AG09309 (cell line): ENCODE measurements around the gene PAX9.
A peak's percentile ranks its signal among the peaks of the same experiment; 100 is the strongest.

Source experiments
- DNase-seq: peaks from one replicate; pipeline ENCODE4 v3.0.0-alpha.2; 2010; ENCODE audit warnings: low read depth
- H3K4me3 ChIP-seq: 2 replicates; pipeline ENCODE4 v1.5.1; 2011; ENCODE audit warnings: mild to moderate bottlenecking, low read depth, low read length, moderate library complexity; ENCODE audit not compliant: control insufficient read depth
- TF ChIP-seq, protein P1 (sequence below): IDR thresholded peaks from 2 replicates; pipeline ENCODE4 v1.5.1; 2011; ENCODE audit warnings: mild to moderate bottlenecking, low read depth, low read length, inconsistent platforms; ENCODE audit not compliant: insufficient read depth, control insufficient read depth; ENCODE audit errors: missing control alignments

Gene PAX9

DNA sequence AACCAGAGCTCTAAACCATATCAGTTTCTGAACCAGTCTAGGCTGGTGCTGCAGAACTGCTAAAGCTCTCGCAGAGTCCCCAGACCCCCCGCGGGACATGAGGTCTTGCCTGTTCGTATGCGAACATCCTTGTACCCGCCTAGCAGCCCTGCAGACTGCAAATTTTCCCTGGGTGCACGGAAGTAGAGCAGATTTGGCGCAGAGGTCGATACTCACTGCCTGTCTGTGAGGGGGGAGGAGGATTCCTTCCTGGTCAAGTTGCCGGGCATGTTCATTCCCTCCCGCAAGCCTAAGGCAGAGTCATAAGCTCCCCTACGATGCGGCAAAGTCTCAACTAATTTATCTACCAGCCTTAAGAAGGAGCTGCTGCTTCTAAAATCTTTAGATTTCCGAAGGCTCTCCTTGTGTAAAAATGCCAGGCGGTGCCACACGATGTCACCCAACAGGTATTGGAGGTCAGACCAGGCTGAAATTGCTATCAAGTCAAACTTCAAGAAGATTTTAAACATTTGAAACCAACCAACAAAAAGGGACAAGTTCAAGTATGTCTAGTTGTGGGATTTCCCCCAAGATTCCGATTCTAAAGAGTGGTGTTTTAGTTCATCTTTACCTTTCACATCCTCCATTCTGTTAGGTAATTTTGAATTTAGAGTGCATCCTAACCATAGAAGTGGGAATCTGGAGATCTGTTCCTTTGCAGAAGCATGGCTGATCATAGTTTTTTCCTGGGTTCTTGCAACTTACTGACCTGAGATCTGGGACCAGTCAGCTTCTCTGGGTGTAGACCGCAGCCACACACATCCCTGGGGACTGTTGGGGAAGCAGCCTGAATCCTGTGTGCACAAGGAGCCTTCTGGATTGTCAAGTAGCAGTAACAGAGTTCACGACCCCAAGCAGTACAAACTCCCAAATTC, 1.6 kb upstream of the PAX9 start:
- DNase-seq, result no peak
- H3K4me3 ChIP-seq, result no peak overlapping the region

GRCh38 chr14:36660736-36661505, 739 bp upstream of the PAX9 start:
- TF ChIP-seq, protein P1, sequence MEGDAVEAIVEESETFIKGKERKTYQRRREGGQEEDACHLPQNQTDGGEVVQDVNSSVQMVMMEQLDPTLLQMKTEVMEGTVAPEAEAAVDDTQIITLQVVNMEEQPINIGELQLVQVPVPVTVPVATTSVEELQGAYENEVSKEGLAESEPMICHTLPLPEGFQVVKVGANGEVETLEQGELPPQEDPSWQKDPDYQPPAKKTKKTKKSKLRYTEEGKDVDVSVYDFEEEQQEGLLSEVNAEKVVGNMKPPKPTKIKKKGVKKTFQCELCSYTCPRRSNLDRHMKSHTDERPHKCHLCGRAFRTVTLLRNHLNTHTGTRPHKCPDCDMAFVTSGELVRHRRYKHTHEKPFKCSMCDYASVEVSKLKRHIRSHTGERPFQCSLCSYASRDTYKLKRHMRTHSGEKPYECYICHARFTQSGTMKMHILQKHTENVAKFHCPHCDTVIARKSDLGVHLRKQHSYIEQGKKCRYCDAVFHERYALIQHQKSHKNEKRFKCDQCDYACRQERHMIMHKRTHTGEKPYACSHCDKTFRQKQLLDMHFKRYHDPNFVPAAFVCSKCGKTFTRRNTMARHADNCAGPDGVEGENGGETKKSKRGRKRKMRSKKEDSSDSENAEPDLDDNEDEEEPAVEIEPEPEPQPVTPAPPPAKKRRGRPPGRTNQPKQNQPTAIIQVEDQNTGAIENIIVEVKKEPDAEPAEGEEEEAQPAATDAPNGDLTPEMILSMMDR, result no peak
- peak overlapping the region; percentile 68 for H3K4me3 ChIP-seq
- DNase-seq, result no peak

More for the DNA sequence above, 1.6 kb upstream of the PAX9 start:
- TF ChIP-seq, protein P1, result no peak

GRCh38 chr14:36662258-36662542, 540 bp downstream of the PAX9 start:
- TF ChIP-seq, protein P1, result no peak
- no peak for DNase-seq
- peak overlapping the region; percentile 68 for H3K4me3 ChIP-seq

DNA sequence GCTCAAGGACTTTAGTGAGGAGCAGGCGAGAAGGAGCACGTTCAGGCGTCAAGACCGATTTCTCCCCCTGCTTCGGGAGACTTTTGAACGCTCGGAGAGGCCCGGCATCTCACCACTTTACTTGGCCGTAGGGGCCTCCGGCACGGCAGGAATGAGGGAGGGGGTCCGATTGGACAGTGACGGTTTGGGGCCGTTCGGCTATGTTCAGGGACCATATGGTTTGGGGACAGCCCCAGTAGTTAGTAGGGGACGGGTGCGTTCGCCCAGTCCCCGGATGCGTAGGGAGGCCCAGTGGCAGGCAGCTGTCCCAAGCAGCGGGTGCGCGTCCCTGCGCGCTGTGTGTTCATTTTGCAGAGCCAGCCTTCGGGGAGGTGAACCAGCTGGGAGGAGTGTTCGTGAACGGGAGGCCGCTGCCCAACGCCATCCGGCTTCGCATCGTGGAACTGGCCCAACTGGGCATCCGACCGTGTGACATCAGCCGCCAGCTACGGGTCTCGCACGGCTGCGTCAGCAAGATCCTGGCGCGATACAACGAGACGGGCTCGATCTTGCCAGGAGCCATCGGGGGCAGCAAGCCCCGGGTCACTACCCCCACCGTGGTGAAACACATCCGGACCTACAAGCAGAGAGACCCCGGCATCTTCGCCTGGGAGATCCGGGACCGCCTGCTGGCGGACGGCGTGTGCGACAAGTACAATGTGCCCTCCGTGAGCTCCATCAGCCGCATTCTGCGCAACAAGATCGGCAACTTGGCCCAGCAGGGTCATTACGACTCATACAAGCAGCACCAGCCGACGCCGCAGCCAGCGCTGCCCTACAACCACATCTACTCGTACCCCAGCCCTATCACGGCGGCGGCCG, 1.1 kb downstream of the PAX9 start:
- H3K4me3 ChIP-seq, result peak overlapping the region; percentile 68
- TF ChIP-seq, protein P1, result peak; percentile 12
- no peak for DNase-seq

- H3K4me3 ChIP-seq, result peak overlapping the region; percentile 68
- DNase-seq, result no peak
- TF ChIP-seq, protein P1, result no peak
Measured at GRCh38 chr14:36663404-36664321, 2.0 kb downstream of the PAX9 start.
